ENCODE results near the gene LCN10. TPM values are rescaled to one million over a fixed set of nuclear protein-coding genes. Genes with fewer than 3 reads are reported as not detected.
"Not testable (repeated sequence)": the region's sequence is repeated elsewhere in the genome, so short reads cannot be mapped to it uniquely, and the experiment has no call there.

LCN10 gene
- total RNA-seq, 6 donors from 2014 or later: 0.39 to 17.8 (median 2.2) TPM

- H3K4me1 ChIP-seq: peaks cover 39 to 54% (median 46%) of the 10 kb centered on the region in 4 donors
- ATAC-seq (ENCODE audit: low FRiP score in 2 of 2) (peak; percentile 12 to 61), DNase-seq (peak in 1 of 2 donors; percentile 82)
- no peaks in the 10 kb centered on the region for H3K9me3 ChIP-seq
- WGBS, 2 donors: 26 to 38% methylated on average over 10 to 17 of the region's 17 CpGs
- no peaks in the 10 kb centered on the region for H3K36me3 ChIP-seq
- TF ChIP-seq POLR2A (IDR thresholded peaks at IDR 0.05) (peak in 1 of 4 donors; percentile 7), CTCF (IDR thresholded peaks at IDR 0.05) (no peak), POLR2AphosphoS5 (IDR thresholded peaks at IDR 0.05) (peak; percentile 65 to 85), EP300 (IDR thresholded peaks at IDR 0.05) (peak in 2 of 4 donors; percentile 78 to 92)
- peaks cover 0 to 12% (median 2%) of the 10 kb centered on the region in 4 donors for H3K27me3 ChIP-seq
- H3K27ac ChIP-seq: peak overlapping the region; percentile 80 to 89 (median 88)
- H3K4me3 ChIP-seq: peak overlapping the region in 1 of 4 donors; percentile 64
Measured at GRCh38 chr9:136714096-136714892, 28.4 kb downstream of the LCN10 start.

GRCh38 chr9:136713550-136713949 is 29.2 kb downstream of the LCN10 start:
- no peak for TF ChIP-seq POLR2A (IDR thresholded peaks at IDR 0.05)
- TF ChIP-seq EP300 (IDR thresholded peaks at IDR 0.05): no peak
- peaks cover 35 to 47% (median 40%) of the 10 kb centered on the region in 4 donors for H3K4me1 ChIP-seq
- peak overlapping the region; percentile 74 to 89 (median 88) for H3K27ac ChIP-seq
- H3K27me3 ChIP-seq: peaks cover 0 to 12% (median 2%) of the 10 kb centered on the region in 4 donors
- DNase-seq: peak in 1 of 2 donors; percentile 79
- 54% methylated on average over 8 of the region's 8 CpGs; no CpG with 5 or more reads in 1 of the 2 donors for WGBS, 2 donors
- no peak for ATAC-seq (ENCODE audit: low FRiP score in 2 of 2)
- H3K4me3 ChIP-seq: peak overlapping the region in 3 of 4 donors; percentile 57 to 64 (median 59)
- H3K9me3 ChIP-seq: no peaks in the 10 kb centered on the region
- no peaks in the 10 kb centered on the region for H3K36me3 ChIP-seq

GRCh38 chr9:136712690-136713544 is 29.8 kb downstream of the LCN10 start:
- H3K4me1 ChIP-seq: peaks cover 33 to 47% (median 39%) of the 10 kb centered on the region in 4 donors
- peaks cover 0 to 12% (median 2%) of the 10 kb centered on the region in 4 donors for H3K27me3 ChIP-seq
- ATAC-seq (ENCODE audit: low FRiP score in 2 of 2): no peak
- TF ChIP-seq EP300 (IDR thresholded peaks at IDR 0.05) (no peak), POLR2AphosphoS5 (IDR thresholded peaks at IDR 0.05) (no peak)
- no peaks in the 10 kb centered on the region for H3K36me3 ChIP-seq
- H3K4me3 ChIP-seq: peak overlapping the region; percentile 35 to 64 (median 58)
- WGBS, 2 donors: 0 to 7% methylated on average over 13 to 44 of the region's 56 CpGs
- no peaks in the 10 kb centered on the region for H3K9me3 ChIP-seq
- peak in 1 of 2 donors; percentile 88 for DNase-seq
- peak overlapping the region; percentile 74 to 89 (median 88) for H3K27ac ChIP-seq

GRCh38 chr9:136711751-136712689 is 30.7 kb downstream of the LCN10 start, which contains the start of gene DIPK1B:
TSS of gene DIPK1B (plus strand) at chr9:136712572. CDS start at chr9:136712666, 94 bp downstream.
- DNase-seq (peak in 1 of 2 donors; percentile 84), ATAC-seq (ENCODE audit: low FRiP score in 2 of 2) (no peak)
- H3K4me3 ChIP-seq: peak within 1 kb of the TSS; percentile 35 to 64 (median 58)
- no peaks in the 10 kb centered on the region for H3K36me3 ChIP-seq
- peak within 1 kb of the TSS; percentile 74 to 89 (median 88) for H3K27ac ChIP-seq
- TF ChIP-seq POLR2A (IDR thresholded peaks at IDR 0.05) (no peak), EP300 (IDR thresholded peaks at IDR 0.05) (no peak), CTCF (IDR thresholded peaks at IDR 0.05) (no peak), POLR2AphosphoS5 (IDR thresholded peaks at IDR 0.05) (no peak)
- H3K4me1 ChIP-seq: peaks cover 33 to 47% (median 39%) of the 10 kb centered on the region in 4 donors
- WGBS, 2 donors: 1 to 2% methylated on average over 33 to 38 of the region's 119 CpGs
- peaks cover 0 to 12% (median 2%) of the 10 kb centered on the region in 4 donors for H3K27me3 ChIP-seq
- H3K9me3 ChIP-seq: no peaks in the 10 kb centered on the region

GRCh38 chr9:136711219-136711648 is 31.5 kb downstream of the LCN10 start:
- H3K27ac ChIP-seq; DNase-seq; H3K4me3 ChIP-seq; ATAC-seq (ENCODE audit: low FRiP score in 2 of 2); H3K9me3 ChIP-seq; H3K36me3 ChIP-seq: not testable (repeated sequence)
- peaks cover 33 to 44% (median 37%) of the 10 kb centered on the region in 4 donors for H3K4me1 ChIP-seq
- WGBS, 2 donors: 40 to 48% methylated on average over 4 of the region's 4 CpGs
- H3K27me3 ChIP-seq: peaks cover 0 to 12% (median 2%) of the 10 kb centered on the region in 4 donors

Data from upper lobe of left lung (tissue), 6 donors.